GM18520 (cell line): ENCODE measurements around the gene TRAF7.
A peak's percentile ranks its signal among the peaks of the same experiment; 100 is the strongest.
"Not testable (repeated sequence)": the region's sequence is repeated elsewhere in the genome, so short reads cannot be mapped to it uniquely, and the experiment has no call there.

ENCODE experiments used
- ATAC-seq: cut with Tn5 transposase; IDR thresholded peaks from one replicate; pipeline ENCODE4 v1.9.1; 2021; ENCODE audit not compliant: unreplicated experiment

The TRAF7 gene

GRCh38 chr16:2198283-2198682, 42.7 kb downstream of the TRAF7 start:
- ATAC-seq: no peak

GRCh38 chr16:2199095-2199494, 43.5 kb downstream of the TRAF7 start:
- no peak for ATAC-seq

GRCh38 chr16:2199621-2200139, 44.1 kb downstream of the TRAF7 start:
- no peak for ATAC-seq

GRCh38 chr16:2200313-2200712, 44.7 kb downstream of the TRAF7 start:
- ATAC-seq: no peak

- ATAC-seq: not testable (repeated sequence)
These were observed 47.6 kb downstream of the TRAF7 start for GRCh38 chr16:2203119-2203688.

- no peak for ATAC-seq
These were observed 49.0 kb downstream of the TRAF7 start for GRCh38 chr16:2204416-2205103.

GRCh38 chr16:2205104-2205966, 49.8 kb downstream of the TRAF7 start, which contains the start of gene MLST8:
Gene MLST8, plus strand, starts transcription at chr16:2205454. Its CDS starts 632 bp downstream, at chr16:2206086.
- peak; percentile 75 for ATAC-seq

GRCh38 chr16:2205967-2206313, 50.4 kb downstream of the TRAF7 start:
- no peak for ATAC-seq

- no peak for ATAC-seq
These were observed 50.8 kb downstream of the TRAF7 start for GRCh38 chr16:2206420-2206779.

GRCh38 chr16:2206780-2207433, 51.3 kb downstream of the TRAF7 start:
- no peak for ATAC-seq

- ATAC-seq: no peak
These were observed 52.3 kb downstream of the TRAF7 start for GRCh38 chr16:2207872-2208271.

- no peak for ATAC-seq
These were observed 52.7 kb downstream of the TRAF7 start for GRCh38 chr16:2208308-2208707.

- ATAC-seq: no peak
These were observed 53.2 kb downstream of the TRAF7 start for GRCh38 chr16:2208772-2209171.

- ATAC-seq: no peak
These were observed 53.9 kb downstream of the TRAF7 start for GRCh38 chr16:2209258-2210008.

- ATAC-seq: no peak
These were observed 54.4 kb downstream of the TRAF7 start for GRCh38 chr16:2210009-2210332.

GRCh38 chr16:2210386-2211365, 55.1 kb downstream of the TRAF7 start, which contains the start of gene BRICD5:
Gene BRICD5, minus strand, starts transcription at chr16:2210863. Its CDS starts 30 bp downstream, at chr16:2210833.
- ATAC-seq: no peak

- no peak for ATAC-seq
These were observed 56.4 kb downstream of the TRAF7 start for GRCh38 chr16:2211923-2212347.

- no peak for ATAC-seq
These were observed 57.1 kb downstream of the TRAF7 start for GRCh38 chr16:2212362-2213324.
